NCI-H187 (cell line): Measurements from ENCODE around the gene CCDC7.
"Not testable (repeated sequence)": the region's sequence is repeated elsewhere in the genome, so short reads cannot be mapped to it uniquely, and the experiment has no call there.

Experiments used
- DNase-seq, 2 experiments: peaks; one replicate each; lab custom pipeline; 2025; lab: John Stamatoyannopoulos, UW

CCDC7 gene

DNA sequence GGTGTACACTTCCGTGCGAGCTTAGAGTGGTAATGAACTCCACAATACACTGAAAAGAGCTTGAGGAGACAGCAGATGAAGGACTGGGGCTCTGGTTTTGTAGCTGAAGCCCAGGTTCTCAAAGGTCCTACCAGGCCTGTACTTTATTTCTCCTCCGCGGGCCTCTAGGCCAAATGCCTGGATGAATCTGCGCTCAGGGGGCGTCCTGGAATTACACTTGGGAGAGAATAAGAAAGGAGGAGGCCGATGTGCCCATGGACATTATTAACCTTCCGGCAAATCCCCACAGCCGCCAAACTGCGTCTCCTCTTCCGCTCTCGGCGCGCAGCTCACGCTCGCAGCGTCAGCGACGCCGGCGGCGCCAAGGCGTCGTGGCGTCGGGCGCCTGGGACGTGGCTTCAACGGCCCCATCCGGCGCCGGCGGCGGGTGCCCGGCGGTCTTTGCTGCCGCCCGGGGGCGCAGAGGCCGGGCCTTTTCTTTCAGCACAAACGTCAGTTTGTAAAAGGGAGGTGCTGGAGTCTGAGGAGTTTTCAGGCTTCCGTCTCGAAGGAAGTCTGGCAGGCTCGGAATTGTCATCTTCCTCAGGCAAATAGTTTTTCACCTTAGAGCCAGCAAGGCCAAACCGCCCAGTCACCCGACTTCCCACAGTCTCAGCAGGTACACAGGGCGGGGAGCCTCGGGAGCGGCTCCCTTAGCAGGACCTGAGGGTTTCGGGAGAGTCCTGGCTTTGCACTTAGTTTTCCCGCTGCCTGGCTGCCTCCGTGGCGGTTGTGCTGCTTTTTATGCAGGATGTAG is at the start of gene CCDC7:
Gene CCDC7 (plus strand): TSS at position 401 of the 796 bp plus-strand sequence. CDS start 5,503 bp downstream, outside the sequence.
- DNase-seq: peak; percentile 53 to 74

DNA sequence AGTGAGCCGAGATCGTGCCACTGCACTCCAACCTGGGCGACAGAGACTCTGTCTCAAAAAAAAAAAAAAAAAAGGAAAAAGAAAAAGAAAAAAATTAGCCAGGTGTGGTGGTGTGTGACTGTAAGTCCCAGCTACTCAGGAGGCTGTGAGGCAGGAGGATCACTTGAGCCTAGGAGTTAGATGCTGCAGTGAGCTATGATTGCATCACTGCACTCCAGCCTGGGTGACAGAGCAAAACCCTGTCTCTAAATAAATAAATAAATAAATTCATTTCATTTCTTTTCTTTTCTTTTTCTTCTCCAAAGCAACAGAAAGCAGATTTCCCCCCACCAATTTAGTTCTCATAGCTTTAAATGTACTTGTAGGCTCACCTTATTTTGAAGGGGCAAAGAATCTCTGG is 48.8 kb upstream of the CCDC7 start:
- DNase-seq: not testable (repeated sequence)

DNA sequence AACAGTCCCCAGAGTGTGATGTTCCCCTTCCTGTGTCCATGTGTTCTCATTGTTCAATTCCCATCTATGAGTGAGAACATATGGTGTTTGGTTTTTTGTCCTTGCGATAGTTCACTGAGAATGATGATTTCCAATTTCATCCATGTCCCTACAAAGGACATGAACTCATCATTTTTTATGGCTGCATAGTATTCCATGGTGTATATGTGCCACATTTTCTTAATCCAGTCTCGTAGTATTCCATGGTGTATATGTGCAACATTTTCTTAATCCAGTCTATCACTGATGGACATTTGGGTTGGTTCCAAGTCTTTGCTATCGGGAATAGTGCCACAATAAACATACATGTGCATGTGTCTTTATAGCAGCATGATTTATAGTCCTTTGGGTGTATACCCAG is 46.2 kb upstream of the CCDC7 start:
- not testable (repeated sequence) for DNase-seq

DNA sequence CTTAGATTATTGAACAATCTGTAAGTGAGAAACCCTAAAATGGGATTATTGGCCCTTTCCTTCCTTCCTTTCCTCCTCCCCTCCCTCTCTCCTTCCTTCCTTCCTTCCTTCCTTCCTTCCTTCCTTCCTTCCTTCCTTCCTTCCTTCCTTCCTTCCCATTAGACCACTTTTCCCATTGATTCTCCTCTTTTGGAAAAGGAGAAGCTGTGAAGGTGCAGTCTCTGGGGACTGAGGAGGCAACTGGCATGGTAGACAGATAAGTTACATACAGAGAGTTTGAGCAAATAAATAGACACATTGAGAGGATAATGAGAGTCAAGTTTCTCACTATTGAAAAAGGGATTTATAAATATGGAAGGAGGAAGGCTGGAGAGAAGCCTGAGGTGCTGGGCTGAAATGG is 45.0 kb upstream of the CCDC7 start:
- no peak for DNase-seq

DNA sequence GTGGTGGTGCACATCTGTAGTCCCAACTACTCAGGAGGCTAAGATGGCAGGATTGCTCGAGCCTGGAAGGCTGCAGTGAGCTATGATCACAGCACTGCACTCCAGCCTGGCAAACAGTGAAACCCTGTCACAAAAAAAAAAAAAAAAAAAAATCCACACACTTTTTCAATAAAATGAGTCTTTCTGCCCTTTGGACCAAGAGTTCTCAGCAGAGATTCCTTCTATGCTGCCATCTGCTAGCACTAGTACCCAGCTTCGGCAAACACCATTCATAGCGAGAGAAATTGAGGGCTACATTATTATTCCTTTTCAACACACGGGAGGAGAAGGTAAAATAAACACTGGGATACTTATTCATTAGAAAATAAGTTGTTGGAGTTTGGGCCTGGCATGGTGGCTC is 43.4 kb upstream of the CCDC7 start:
- no peak for DNase-seq

DNA sequence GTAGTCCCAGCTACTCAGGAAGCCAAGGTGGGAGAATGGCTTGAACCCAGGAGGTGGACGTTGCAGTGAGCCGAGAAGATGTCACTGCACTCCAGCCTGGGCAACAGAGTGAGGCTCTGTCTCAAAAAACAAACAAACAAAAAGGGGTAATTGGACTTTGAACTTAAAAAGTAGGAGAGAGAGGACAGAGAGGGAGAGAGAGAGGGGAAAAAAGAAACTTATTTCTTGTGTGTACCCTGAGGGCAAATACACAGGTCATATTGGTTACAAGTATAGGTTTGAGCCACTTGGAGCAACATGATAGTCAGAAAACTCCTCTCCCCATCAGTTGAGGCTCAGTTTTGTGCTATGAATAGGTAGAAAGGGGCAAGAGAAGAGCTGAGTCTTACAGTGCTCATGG is 42.8 kb upstream of the CCDC7 start:
- DNase-seq: no peak

GRCh38 chr10:32408690-32409089 is 37.2 kb upstream of the CCDC7 start:
- no peak for DNase-seq

DNA sequence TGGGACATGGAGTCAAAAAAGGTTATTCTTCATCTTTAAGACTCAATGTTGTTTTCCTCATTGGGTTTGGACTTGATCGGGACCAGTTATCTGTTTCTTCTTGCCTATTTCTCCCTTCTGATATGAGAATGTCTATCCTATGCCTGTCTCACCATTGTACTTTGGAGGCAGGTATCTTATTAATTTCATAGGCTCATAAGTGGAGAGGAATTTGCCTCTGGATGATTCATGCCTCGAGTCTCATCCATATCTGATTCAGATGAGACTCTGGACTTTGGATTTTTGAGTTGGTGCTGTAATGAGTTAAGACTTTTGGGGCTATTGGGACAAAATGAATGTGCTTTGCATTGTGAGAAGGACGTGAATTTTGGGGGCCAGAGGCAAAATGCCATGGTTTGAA is 36.2 kb upstream of the CCDC7 start:
- no peak for DNase-seq

- DNase-seq: no peak
These were observed 35.4 kb upstream of the CCDC7 start for GRCh38 chr10:32410569-32410968.

DNA sequence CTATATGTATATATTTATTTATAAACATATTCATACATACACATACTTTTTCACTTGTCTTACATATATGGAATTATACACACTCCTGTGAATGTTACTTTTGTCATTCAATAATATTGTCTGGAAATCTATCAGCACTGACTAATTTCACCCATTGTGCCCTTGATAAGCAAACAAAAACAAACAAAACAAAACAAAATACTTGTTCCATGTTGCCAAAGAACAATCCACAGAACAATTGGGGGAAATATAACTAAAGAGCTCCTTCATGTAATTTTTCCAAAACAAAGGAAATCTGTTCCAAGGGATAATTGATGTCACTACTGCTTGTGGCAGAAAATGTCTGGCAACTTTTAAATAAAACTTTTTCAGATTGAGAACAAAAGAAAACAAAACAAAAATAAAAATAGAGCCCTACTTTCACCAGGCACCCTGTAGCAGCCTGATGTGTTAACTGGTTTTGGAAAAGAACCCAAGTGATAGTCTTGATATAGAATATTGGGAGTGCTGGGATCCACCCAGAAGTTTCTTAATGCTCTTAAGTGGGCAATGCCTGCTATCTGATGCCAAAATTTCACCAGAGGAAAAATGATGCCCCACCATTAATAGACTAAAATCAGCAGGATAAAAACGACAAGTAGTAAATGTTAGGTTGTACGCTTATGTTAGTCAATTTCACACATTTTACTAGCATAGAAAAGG is 34.0 kb upstream of the CCDC7 start:
- DNase-seq: no peak

- no peak for DNase-seq
These were observed 33.5 kb upstream of the CCDC7 start for GRCh38 chr10:32412499-32412853.

DNA sequence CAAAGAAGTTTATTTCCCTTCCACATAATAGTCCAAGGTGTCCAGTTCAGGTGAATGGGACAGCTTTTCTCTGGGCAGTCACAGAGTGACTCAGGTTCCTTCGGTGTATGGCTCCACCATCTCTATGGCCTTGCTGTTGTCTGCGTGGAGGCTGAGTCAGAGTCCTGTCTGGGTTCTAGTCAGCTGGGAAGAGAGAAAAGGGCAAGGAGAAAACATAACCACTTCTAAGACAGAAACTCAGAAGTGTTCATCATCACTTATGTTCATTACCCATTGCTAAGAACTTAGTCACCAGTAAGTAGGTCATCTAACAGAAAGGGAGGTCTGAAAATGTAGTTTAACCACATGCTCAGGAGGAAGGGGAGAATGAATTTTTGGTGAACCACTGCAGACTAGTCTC is 32.4 kb upstream of the CCDC7 start:
- DNase-seq: no peak

DNA sequence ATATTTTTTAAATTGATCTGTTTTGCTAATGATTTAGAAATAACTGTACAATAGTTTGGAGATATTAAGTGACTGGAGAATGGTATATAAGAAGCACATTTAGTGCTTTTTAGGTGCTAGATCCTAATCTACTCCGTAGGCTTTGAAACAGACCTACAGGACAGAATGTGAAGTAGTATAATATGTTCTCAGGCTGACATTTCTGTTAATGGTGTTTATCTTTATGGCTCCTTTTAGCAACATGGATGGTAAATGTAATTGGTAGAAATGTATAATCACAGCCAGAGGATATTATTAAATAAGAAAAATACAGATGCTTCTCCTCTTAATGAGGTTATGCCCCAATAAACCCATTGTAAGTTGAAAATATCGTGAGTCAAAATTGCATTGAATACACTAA is 30.6 kb upstream of the CCDC7 start:
- DNase-seq: no peak

- DNase-seq: no peak
These were observed 27.9 kb upstream of the CCDC7 start for GRCh38 chr10:32417911-32418547.

DNA sequence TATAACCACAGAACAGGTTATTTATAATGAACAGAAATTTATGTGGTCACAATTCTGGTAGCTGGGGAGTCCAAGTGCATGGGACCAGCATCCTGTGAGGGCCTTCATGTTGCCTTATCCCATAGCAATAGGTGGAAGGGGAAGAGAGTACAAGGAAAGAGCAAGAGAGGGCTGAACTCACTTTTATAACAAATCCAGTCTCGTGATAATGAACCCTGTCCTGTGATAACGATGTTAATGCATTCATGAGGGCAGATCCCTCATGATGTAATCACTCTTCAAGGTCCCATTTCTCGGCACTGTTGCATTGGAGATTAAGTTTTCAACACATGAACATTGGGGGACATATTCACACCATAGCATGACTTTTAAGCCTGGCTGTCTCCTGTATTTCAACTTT is 27.4 kb upstream of the CCDC7 start:
- DNase-seq: no peak

DNA sequence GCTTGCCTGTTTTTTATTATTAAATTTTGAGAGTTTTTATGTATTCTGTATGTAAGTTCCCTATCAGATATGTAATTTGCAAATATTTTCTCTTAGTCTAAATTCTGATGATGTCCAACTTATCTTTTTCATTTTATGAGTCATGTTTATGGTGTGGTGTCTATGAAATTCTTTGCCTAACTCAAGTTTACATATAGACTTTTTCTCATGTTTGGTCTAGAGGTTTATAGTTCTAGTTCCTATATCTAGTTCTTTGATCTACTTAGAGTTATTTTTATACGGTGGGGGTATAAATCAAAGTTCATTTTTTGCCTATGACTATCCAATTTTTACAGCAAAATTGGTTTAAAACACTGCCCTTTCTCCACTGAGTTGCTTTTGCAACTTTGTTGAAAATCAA is 26.3 kb upstream of the CCDC7 start:
- no peak for DNase-seq

DNA sequence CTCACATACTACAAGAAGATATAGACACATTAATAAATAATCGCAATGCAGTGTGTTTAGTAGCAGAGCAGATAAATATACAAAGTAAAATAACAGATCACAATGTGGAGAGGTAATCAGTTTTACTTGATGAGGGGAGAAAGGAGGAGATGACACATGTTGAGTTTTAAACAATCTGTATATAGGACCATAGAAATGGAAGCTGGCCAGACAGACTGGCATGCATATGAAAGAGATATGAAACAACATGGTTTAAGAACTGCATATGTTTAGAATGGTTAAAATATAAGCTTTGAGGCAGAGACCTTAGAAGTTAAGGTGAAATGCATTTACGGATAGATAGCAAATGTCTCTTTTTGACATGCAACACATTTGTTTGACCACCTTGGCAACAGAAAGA is 19.8 kb upstream of the CCDC7 start:
- DNase-seq: no peak

- no peak for DNase-seq
These were observed 12.4 kb upstream of the CCDC7 start for GRCh38 chr10:32433542-32433941.

DNA sequence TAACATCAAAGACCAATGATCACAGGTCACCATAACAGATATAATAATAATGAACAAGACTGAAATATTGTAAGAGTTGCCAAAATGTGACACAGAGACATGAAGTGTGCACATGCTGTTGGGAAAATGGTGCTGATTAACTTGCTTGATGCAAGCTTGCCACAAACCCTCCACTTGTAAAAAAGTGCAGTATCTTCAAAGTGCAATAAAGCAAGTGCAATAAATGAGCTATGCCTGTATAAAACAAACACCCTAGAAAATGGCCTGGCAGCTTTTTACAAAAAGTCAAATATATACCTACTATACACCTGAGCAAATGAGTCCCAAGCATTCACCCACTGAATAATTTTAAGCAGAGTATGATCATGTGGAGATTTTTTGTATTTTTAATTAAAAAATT is 9.7 kb upstream of the CCDC7 start:
- no peak for DNase-seq

DNA sequence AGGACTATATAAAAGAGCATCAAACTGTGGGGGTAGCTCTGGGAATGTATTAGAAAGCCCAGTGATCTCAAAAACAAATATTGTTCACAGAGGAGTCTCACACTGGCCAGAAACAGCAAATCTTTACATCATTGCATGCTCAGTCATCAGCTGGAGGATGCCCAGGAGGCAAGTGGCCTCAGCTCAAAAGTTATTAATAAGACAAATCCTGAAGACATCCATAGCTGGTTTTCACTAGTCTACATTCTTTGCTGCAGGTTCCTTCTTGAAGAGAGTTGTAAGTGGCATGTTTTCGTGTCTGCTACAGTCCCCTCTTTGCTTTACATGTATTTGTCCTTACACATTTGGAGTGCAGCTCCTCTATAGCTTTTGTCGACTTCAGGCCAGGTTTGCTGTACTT is 8.6 kb upstream of the CCDC7 start:
- DNase-seq: no peak

DNA sequence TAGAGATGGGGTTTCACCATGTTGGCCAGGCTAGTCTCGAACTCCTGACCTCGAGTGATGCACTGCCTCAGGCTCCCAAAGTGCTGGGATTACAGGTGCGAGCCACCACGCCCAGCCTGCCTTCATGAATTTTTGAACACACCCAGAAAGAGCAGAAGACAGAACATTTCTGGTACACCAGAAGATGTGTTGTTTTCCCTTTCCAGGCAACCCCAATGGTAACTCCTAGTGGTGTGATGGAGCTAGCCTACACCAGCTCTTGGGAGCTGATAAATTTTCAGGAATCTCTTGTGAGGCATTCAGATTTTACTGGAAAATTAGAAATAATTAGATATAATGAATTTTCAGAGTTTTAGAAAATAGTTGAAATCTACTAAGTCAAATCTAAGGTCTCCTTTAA is 904 bp upstream of the CCDC7 start:
- DNase-seq: no peak

DNA sequence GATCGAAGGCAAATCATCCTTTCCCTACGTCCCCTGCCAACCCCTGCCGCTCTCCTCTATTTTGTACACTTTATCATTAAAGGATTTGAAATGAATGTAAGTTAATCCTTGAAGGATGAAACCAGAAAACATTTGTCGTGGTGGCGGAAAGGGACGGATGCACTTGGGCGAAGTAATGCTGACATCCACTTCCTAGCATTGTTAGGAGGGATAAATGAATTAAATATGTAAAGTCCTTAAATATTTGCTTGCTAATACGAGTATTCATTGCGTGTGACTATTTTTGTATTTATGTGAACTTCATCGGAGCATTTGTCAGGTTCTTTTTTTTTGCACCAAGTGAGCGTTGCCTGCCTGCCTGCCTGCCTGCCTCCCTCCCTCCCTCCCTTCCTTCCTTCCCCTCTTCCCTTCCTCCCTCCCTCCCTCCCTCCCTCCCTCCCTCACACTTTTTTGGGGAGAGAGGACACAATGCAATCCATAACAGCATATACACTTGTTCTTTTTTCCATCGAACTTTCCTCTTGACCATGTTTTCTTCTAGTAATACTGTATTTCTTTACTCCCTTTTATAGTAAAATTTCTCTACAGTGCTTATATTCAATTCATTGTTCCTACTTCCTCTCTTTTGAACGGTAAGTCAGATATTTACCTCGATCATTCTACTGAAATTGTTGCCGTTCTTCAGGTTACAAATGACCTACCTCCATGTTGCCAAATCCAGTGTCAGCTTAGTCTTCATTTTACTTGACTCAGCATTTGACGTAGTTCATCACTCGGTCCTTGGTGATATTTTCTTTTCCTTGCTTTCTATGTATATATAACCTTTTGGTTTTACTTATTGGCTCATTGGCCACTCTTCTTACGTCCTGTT is 831 bp downstream of the CCDC7 start:
- DNase-seq: peak in 1 of 2 experiments; percentile 48
